ENCODE measurements around the gene ZNF169.
"Not testable (repeated sequence)": the region's sequence is repeated elsewhere in the genome, so short reads cannot be mapped to it uniquely, and the experiment has no call there.

Gene ZNF169

GRCh38 chr9:94259077-94259862, at the start of gene ZNF169:
TSS of gene ZNF169 (plus strand) at chr9:94259298. CDS start at chr9:94278813, 19,515 bp downstream.
- peak; percentile 37 for DNase-seq

GRCh38 chr9:94210616-94211603, 48.2 kb upstream of the ZNF169 start:
- DNase-seq, result no peak

GRCh38 chr9:94212091-94212490, 47.0 kb upstream of the ZNF169 start:
- DNase-seq, result no peak

GRCh38 chr9:94212531-94212930, 46.6 kb upstream of the ZNF169 start:
- DNase-seq, result no peak

GRCh38 chr9:94213511-94214124, 45.5 kb upstream of the ZNF169 start:
- peak; percentile 21 for DNase-seq

GRCh38 chr9:94222870-94223269, 36.2 kb upstream of the ZNF169 start:
- no peak for DNase-seq

GRCh38 chr9:94225413-94225812, 33.7 kb upstream of the ZNF169 start:
- not testable (repeated sequence) for DNase-seq

GRCh38 chr9:94228616-94229015, 30.5 kb upstream of the ZNF169 start:
- DNase-seq, result no peak

- DNase-seq, result no peak
These were observed 26.7 kb upstream of the ZNF169 start for GRCh38 chr9:94232428-94232827.

GRCh38 chr9:94241098-94241497, 18.0 kb upstream of the ZNF169 start:
- DNase-seq, result not testable (repeated sequence)

- DNase-seq, result no peak
These were observed 13.4 kb upstream of the ZNF169 start for GRCh38 chr9:94245651-94246050.

GRCh38 chr9:94250456-94250855, 8.6 kb upstream of the ZNF169 start:
- DNase-seq, result no peak

- no peak for DNase-seq
These were observed 3.1 kb upstream of the ZNF169 start for GRCh38 chr9:94256007-94256406.

- DNase-seq, result not testable (repeated sequence)
These were observed 6.7 kb downstream of the ZNF169 start for GRCh38 chr9:94265626-94266402.

- DNase-seq, result no peak
These were observed 10.2 kb downstream of the ZNF169 start for GRCh38 chr9:94269264-94269663.

- no peak for DNase-seq
These were observed 10.9 kb downstream of the ZNF169 start for GRCh38 chr9:94270009-94270408.

GRCh38 chr9:94277029-94277428, 17.9 kb downstream of the ZNF169 start:
- DNase-seq, result not testable (repeated sequence)

- no peak for DNase-seq
These were observed 18.9 kb downstream of the ZNF169 start for GRCh38 chr9:94277885-94278536.

- no peak for DNase-seq
These were observed 21.4 kb downstream of the ZNF169 start for GRCh38 chr9:94280409-94280989.

GRCh38 chr9:94281101-94281500, 22.0 kb downstream of the ZNF169 start:
- no peak for DNase-seq

GRCh38 chr9:94286116-94286515, 27.0 kb downstream of the ZNF169 start:
- DNase-seq, result no peak
